PC-9 (cell line): ENCODE measurements around the gene PCBP1.

Experiments used
- EZH2 ChIP-seq: fragments of 200-600 bp; sonication (generic); IDR thresholded peaks from 2 replicates; pipeline ENCODE4 v1.8.0; 2017; ENCODE audit warnings: antibody characterized with exemption, low read depth
- TF ChIP-seq, protein P1 (sequence below): fragments of 200-600 bp; sonication (generic); conservative IDR thresholded peaks from 2 replicates; pipeline ENCODE4 v1.6.1; 2017; ENCODE audit warnings: mixed run types, antibody characterized with exemption, mild to moderate bottlenecking, moderate library complexity

DNA sequence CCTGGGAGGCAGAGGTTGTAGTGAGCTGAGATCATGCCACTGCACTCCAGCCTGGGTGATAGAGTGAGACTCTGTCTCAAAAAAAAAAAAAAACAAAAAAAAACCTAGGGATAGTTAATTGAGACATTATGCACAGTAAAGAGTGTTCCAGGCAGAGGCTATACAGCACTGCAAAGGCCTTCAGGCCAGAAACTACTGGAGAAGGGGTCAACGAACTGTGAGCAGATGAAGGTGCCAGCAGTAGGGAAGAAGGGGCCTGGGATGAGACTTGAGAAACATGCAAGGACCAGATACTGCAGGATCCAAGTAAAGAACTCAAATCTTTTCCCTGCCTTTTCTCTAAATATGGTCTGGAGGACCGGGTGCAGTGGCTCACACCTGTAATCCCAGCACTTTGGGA lies 26.0 kb upstream of the PCBP1 start:
- TF ChIP-seq, protein P1, sequence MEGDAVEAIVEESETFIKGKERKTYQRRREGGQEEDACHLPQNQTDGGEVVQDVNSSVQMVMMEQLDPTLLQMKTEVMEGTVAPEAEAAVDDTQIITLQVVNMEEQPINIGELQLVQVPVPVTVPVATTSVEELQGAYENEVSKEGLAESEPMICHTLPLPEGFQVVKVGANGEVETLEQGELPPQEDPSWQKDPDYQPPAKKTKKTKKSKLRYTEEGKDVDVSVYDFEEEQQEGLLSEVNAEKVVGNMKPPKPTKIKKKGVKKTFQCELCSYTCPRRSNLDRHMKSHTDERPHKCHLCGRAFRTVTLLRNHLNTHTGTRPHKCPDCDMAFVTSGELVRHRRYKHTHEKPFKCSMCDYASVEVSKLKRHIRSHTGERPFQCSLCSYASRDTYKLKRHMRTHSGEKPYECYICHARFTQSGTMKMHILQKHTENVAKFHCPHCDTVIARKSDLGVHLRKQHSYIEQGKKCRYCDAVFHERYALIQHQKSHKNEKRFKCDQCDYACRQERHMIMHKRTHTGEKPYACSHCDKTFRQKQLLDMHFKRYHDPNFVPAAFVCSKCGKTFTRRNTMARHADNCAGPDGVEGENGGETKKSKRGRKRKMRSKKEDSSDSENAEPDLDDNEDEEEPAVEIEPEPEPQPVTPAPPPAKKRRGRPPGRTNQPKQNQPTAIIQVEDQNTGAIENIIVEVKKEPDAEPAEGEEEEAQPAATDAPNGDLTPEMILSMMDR = no peak
- TF ChIP-seq EZH2 = no peak
